ENCODE measurements around the gene MAN2A2. TPM values are rescaled to one million over a fixed set of nuclear protein-coding genes. Genes with fewer than 3 reads are reported as not detected.

MAN2A2 gene
- total RNA-seq, 1 experiment from 2014 or later, result 64.9 TPM

- TSS peak; percentile 28 for BruUV-seq (replicated peaks)
- Mint-ChIP-seq H3K27me3 (ENCODE audit: insufficient read depth, unreplicated experiment) (no peaks in the 10 kb centered on the region), H3K4me1 (ENCODE audit: low read depth, unreplicated experiment) (no peaks in the 10 kb centered on the region), H3K27ac (ENCODE audit: unreplicated experiment) (no peak overlapping the region), H3K36me3 (ENCODE audit: insufficient read depth, unreplicated experiment) (peaks cover 19% of the 10 kb centered on the region), H3K9me3 (ENCODE audit: unreplicated experiment) (no peaks in the 10 kb centered on the region), H3K4me3 (ENCODE audit: unreplicated experiment) (no peak overlapping the region)
- H3K4me3 ChIP-seq (ENCODE audit: low read depth, low read length), result no peak overlapping the region
- H3K27me3 ChIP-seq (replicated peaks; ENCODE audit: control insufficient read depth, insufficient read depth, low read length), result no peaks in the 10 kb centered on the region
- CTCF ChIA-PET, result interaction anchor here (1.4 kb wide), 1 partner anchor 234 kb away, joined by 3 read pairs; no protein-coding TSS in a partner anchor
- intact Hi-C loops (cut with micrococcal nuclease; ENCODE audit: unreplicated experiment), result no loop called here
- H3K4me1 ChIP-seq, result no peaks in the 10 kb centered on the region; the same call in 1 of the 2 replicates
- DNase-seq, result no peak
- no peaks in the 10 kb centered on the region for H3K36me3 ChIP-seq (ENCODE audit: control insufficient read depth, insufficient read depth, low read length)
- TF ChIP-seq, protein P1, sequence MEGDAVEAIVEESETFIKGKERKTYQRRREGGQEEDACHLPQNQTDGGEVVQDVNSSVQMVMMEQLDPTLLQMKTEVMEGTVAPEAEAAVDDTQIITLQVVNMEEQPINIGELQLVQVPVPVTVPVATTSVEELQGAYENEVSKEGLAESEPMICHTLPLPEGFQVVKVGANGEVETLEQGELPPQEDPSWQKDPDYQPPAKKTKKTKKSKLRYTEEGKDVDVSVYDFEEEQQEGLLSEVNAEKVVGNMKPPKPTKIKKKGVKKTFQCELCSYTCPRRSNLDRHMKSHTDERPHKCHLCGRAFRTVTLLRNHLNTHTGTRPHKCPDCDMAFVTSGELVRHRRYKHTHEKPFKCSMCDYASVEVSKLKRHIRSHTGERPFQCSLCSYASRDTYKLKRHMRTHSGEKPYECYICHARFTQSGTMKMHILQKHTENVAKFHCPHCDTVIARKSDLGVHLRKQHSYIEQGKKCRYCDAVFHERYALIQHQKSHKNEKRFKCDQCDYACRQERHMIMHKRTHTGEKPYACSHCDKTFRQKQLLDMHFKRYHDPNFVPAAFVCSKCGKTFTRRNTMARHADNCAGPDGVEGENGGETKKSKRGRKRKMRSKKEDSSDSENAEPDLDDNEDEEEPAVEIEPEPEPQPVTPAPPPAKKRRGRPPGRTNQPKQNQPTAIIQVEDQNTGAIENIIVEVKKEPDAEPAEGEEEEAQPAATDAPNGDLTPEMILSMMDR (IDR thresholded peaks at IDR 0.05; ENCODE audit: insufficient read depth in 1 of 2, low read depth in 1 of 2, low read length in 1 of 2, severe bottlenecking in 1 of 2, unreplicated experiment in 1 of 2), result no peak
- no peaks in the 10 kb centered on the region for H3K9me3 ChIP-seq
- POLR2A ChIA-PET, result no interaction called here
These were observed 21.0 kb upstream of the MAN2A2 start for GRCh38 chr15:90881978-90882721.

GRCh38 chr15:90882781-90883525 lies 20.1 kb upstream of the MAN2A2 start:
- Histone ChIP-seq H3K9me3 (no peaks in the 10 kb centered on the region), H3K4me1 (no peaks in the 10 kb centered on the region; the same call in 1 of the 2 replicates), H3K36me3 (ENCODE audit: control insufficient read depth, insufficient read depth, low read length) (no peaks in the 10 kb centered on the region), H3K4me3 (ENCODE audit: low read depth, low read length) (no peak overlapping the region), H3K27me3 (replicated peaks; ENCODE audit: control insufficient read depth, insufficient read depth, low read length) (no peaks in the 10 kb centered on the region)
- H3K9me3 Mint-ChIP-seq (ENCODE audit: unreplicated experiment), result no peaks in the 10 kb centered on the region
- ChIA-PET POLR2A (interaction anchor here (0.6 kb wide), 1 partner anchor 139 kb away, joined by 3 read pairs; no protein-coding TSS in a partner anchor), CTCF (no interaction called here)
- TF ChIP-seq, protein P1 (IDR thresholded peaks at IDR 0.05; ENCODE audit: insufficient read depth in 1 of 2, low read depth in 1 of 2, low read length in 1 of 2, severe bottlenecking in 1 of 2, unreplicated experiment in 1 of 2), result no peak
- no peak overlapping the region for H3K27ac Mint-ChIP-seq (ENCODE audit: unreplicated experiment)
- intact Hi-C loops (cut with micrococcal nuclease; ENCODE audit: unreplicated experiment), result no loop called here
- H3K4me1 Mint-ChIP-seq (ENCODE audit: low read depth, unreplicated experiment), result no peaks in the 10 kb centered on the region
- BruUV-seq (replicated peaks), result no TSS peak
- H3K36me3 Mint-ChIP-seq (ENCODE audit: insufficient read depth, unreplicated experiment), result peaks cover 14% of the 10 kb centered on the region
- H3K27me3 Mint-ChIP-seq (ENCODE audit: insufficient read depth, unreplicated experiment), result no peaks in the 10 kb centered on the region
- DNase-seq, result no peak
- H3K4me3 Mint-ChIP-seq (ENCODE audit: unreplicated experiment), result no peak overlapping the region

- Mint-ChIP-seq H3K4me3 (ENCODE audit: unreplicated experiment) (no peak overlapping the region), H3K27me3 (ENCODE audit: insufficient read depth, unreplicated experiment) (no peaks in the 10 kb centered on the region), H3K9me3 (ENCODE audit: unreplicated experiment) (no peaks in the 10 kb centered on the region), H3K4me1 (ENCODE audit: low read depth, unreplicated experiment) (no peaks in the 10 kb centered on the region), H3K36me3 (ENCODE audit: insufficient read depth, unreplicated experiment) (peaks cover 8% of the 10 kb centered on the region), H3K27ac (ENCODE audit: unreplicated experiment) (no peak overlapping the region)
- ChIA-PET POLR2A (interaction anchor here (0.6 kb wide), 1 partner anchor 138 kb away, joined by 3 read pairs; no protein-coding TSS in a partner anchor), CTCF (no interaction called here)
- Histone ChIP-seq H3K4me1 (no peaks in the 10 kb centered on the region; the same call in 1 of the 2 replicates), H3K27me3 (replicated peaks; ENCODE audit: control insufficient read depth, insufficient read depth, low read length) (no peaks in the 10 kb centered on the region), H3K4me3 (ENCODE audit: low read depth, low read length) (no peak overlapping the region), H3K9me3 (no peaks in the 10 kb centered on the region), H3K36me3 (ENCODE audit: control insufficient read depth, insufficient read depth, low read length) (no peaks in the 10 kb centered on the region)
- TF ChIP-seq, protein P1 (IDR thresholded peaks at IDR 0.05; ENCODE audit: insufficient read depth in 1 of 2, low read depth in 1 of 2, low read length in 1 of 2, severe bottlenecking in 1 of 2, unreplicated experiment in 1 of 2), result no peak
- DNase-seq, result no peak
- intact Hi-C loops (cut with micrococcal nuclease; ENCODE audit: unreplicated experiment), result no loop called here
- BruUV-seq (replicated peaks), result no TSS peak
These were observed 19.6 kb upstream of the MAN2A2 start for GRCh38 chr15:90883526-90883975.

Data from Caco-2 (cell line).